ENCODE measurements around the gene MMP25. TPM values are rescaled to one million over a fixed set of nuclear protein-coding genes. Genes with fewer than 3 reads are reported as not detected.
"Not testable (repeated sequence)": the region's sequence is repeated elsewhere in the genome, so short reads cannot be mapped to it uniquely, and the experiment has no call there.

Gene MMP25
- total RNA-seq, 4 donors from 2014 or later, result 1.2 to 38.8 (median 2.2) TPM

- TF ChIP-seq CTCF (IDR thresholded peaks at IDR 0.05), result no peak
- DNase-seq (ENCODE audit: low spot score), result no peak
- no peak for ATAC-seq (ENCODE audit: low FRiP score)
Observed at GRCh38 chr16:3073448-3073847, 27.1 kb downstream of the MMP25 start.

- TF ChIP-seq CTCF (IDR thresholded peaks at IDR 0.05), result no peak
- no peak for ATAC-seq (ENCODE audit: low FRiP score)
- DNase-seq (ENCODE audit: low spot score), result no peak
Observed at GRCh38 chr16:3074860-3075522, 28.6 kb downstream of the MMP25 start.

- DNase-seq (ENCODE audit: low spot score) (no peak), ATAC-seq (ENCODE audit: low FRiP score) (peak; percentile 23)
- no peak for TF ChIP-seq CTCF (IDR thresholded peaks at IDR 0.05)
Observed at GRCh38 chr16:3075523-3075915, 29.2 kb downstream of the MMP25 start.

- ATAC-seq (ENCODE audit: low FRiP score); DNase-seq (ENCODE audit: low spot score): not testable (repeated sequence)
Observed at GRCh38 chr16:3075946-3076345, 29.6 kb downstream of the MMP25 start.

- ATAC-seq (ENCODE audit: low FRiP score), result no peak
Observed at GRCh38 chr16:3076577-3076976, 30.2 kb downstream of the MMP25 start.

GRCh38 chr16:3080024-3080423 lies 33.7 kb downstream of the MMP25 start:
- DNase-seq (ENCODE audit: low spot score) (no peak), ATAC-seq (ENCODE audit: low FRiP score) (no peak)
- TF ChIP-seq CTCF (IDR thresholded peaks at IDR 0.05), result no peak

More at GRCh38 chr16:3076577-3076976, 30.2 kb downstream of the MMP25 start:
- no peak for TF ChIP-seq CTCF (IDR thresholded peaks at IDR 0.05)
- DNase-seq (ENCODE audit: low spot score), result no peak

GRCh38 chr16:3081957-3082356 lies 35.6 kb downstream of the MMP25 start:
- ATAC-seq (ENCODE audit: low FRiP score); DNase-seq (ENCODE audit: low spot score): not testable (repeated sequence)

- DNase-seq (ENCODE audit: low spot score); ATAC-seq (ENCODE audit: low FRiP score): not testable (repeated sequence)
Observed at GRCh38 chr16:3083408-3083807, 37.0 kb downstream of the MMP25 start.

GRCh38 chr16:3084491-3084890 lies 38.1 kb downstream of the MMP25 start:
- ATAC-seq (ENCODE audit: low FRiP score) (no peak), DNase-seq (ENCODE audit: low spot score) (no peak)
- no peak for TF ChIP-seq CTCF (IDR thresholded peaks at IDR 0.05)

All from omental fat pad (tissue), 4 donors.